ENCODE measurements around the gene CATSPERZ. TPM values are rescaled to one million over a fixed set of nuclear protein-coding genes. Genes with fewer than 3 reads are reported as not detected.

Gene CATSPERZ, protein sequence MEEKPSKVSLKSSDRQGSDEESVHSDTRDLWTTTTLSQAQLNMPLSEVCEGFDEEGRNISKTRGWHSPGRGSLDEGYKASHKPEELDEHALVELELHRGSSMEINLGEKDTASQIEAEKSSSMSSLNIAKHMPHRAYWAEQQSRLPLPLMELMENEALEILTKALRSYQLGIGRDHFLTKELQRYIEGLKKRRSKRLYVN
- 0.59 and 2.0 TPM in 2 replicates for total RNA-seq (2014; rRNA removed; shearing (Covaris generic))
- 0.36 TPM in 1 of 2 replicates, not detected in the other for polyA plus RNA-seq (2014; cell fraction: nucleus; rRNA removed)

DNA sequence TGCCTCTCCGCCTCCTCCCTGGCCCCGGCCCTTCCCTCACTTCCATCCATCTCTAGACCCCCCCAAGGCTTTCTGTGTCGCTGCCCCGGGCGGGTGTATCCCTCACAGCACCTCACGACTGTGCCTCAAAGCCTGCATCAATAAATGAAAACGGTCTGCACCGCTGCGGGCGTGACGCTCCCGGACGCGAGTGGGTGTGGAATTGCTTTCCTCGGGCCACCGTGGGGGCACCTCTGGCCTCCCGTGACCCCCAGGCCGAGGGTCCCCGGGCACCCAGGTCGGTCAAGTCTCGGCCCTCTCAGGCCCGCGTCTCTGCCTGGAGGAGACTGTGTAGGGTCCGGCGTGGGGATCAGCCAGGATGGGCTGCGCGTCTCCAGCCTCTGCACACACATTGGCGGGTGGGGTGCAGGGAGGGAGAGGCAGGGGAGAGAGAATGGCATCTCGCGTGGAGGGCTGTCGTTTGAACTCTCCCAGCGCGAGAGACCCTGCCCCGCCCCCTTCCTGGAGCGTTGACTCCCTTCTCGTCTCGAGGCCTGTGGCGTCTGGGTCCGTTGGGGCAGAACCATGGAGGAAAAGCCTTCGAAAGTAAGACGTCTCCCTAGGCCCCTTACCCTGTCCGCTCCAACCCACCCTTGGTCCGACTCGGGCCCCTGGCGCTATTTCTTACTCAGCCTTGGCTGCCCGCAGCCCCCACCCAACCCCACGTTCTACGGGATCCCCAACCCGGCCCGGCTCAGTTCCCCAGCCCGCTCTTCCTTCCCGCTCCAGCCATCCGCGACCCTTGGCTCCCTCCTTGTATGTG, at the start of gene CATSPERZ:
Gene CATSPERZ, plus strand, starts transcription at position 512 of the 802 bp plus-strand sequence. Its CDS starts 53 bp downstream, at position 565.
- DNase-seq (ENCODE audit: extremely low read depth, low read depth) = no peak

DNA sequence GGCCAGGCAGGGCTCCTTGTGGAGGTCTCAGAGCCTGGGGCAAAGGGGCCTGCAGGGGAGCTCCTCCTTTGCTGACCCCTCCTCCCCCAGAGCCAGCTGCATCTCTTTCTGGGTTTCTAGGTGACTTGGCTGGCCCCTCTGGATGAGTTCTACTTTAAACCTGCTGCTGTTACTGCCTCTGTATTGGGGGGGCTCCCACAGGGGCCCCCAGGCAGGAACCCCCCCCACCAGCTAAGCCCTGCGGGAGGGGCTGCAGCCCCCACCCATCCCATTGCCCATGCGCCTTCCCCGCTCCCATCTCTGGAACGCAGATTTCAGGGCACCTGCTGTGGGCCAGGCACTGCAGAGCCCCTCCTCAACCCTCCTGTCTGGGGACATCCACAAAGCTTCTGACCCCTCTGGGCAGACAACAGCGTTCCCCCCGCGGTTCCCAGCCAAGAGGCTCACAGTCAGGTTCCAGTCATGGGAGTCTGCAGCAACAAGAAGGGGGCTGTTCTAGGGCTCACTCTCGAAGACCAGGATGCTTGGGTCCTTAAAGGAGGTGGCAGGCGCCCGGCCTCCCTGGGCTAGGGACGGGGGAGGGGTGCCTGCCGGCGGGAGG, 49.6 kb upstream of the CATSPERZ start:
- DNase-seq (ENCODE audit: extremely low read depth, low read depth) = no peak

DNA sequence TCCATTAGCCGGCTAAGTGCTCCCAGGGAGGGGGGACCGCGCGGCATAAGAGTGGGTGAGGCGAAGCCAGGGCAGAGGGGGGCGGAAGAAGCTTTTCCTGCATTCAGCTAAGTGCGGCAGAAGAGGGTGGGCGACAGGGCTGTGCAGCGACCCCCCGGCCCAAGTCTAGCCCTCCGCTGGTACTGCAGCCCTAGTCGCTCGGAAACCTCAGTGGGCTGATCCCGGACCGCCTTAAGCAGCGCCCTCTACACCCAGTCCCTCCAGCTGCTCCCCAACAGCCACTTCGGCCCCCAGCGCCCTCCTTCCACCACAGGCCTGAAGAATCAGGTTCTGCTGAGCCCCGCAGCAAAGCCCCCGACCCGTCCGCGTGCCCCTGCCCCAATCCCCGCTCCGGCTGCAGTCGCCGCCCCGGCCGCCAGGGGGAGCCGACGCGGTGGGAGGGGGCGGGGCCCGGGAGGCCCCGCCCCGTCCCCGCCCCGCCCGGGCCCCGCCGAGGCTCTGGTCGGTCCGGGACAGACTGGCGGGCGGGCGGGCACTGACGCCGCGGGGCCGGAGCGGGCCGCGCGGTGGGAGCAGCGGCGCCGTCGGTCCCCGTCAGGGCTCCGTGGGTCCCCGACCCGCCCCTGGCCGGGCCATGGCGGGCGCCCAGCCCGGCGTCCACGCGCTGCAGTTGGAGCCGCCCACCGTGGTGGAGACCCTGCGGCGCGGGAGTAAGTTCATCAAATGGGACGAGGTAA, 49.0 kb upstream of the CATSPERZ start, which contains the start of gene PLCB3:
Gene PLCB3, plus strand, starts transcription at position 515 of the 737 bp plus-strand sequence. Its CDS starts 120 bp downstream, at position 635.
- DNase-seq (ENCODE audit: extremely low read depth, low read depth) = no peak

DNA sequence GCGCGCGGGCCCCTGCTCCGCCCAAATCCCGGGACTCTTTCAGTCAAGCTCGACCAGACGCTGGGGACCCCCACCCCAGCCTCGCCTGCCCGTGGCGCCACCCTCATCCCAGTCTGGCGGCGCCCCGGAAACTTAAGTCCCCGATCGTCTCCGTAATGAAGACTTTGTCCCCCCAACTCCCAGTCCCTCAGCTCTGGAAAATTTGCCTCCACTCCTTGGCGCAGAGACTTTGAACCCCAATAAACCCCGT, 48.5 kb upstream of the CATSPERZ start:
- DNase-seq (ENCODE audit: extremely low read depth, low read depth) = no peak

DNA sequence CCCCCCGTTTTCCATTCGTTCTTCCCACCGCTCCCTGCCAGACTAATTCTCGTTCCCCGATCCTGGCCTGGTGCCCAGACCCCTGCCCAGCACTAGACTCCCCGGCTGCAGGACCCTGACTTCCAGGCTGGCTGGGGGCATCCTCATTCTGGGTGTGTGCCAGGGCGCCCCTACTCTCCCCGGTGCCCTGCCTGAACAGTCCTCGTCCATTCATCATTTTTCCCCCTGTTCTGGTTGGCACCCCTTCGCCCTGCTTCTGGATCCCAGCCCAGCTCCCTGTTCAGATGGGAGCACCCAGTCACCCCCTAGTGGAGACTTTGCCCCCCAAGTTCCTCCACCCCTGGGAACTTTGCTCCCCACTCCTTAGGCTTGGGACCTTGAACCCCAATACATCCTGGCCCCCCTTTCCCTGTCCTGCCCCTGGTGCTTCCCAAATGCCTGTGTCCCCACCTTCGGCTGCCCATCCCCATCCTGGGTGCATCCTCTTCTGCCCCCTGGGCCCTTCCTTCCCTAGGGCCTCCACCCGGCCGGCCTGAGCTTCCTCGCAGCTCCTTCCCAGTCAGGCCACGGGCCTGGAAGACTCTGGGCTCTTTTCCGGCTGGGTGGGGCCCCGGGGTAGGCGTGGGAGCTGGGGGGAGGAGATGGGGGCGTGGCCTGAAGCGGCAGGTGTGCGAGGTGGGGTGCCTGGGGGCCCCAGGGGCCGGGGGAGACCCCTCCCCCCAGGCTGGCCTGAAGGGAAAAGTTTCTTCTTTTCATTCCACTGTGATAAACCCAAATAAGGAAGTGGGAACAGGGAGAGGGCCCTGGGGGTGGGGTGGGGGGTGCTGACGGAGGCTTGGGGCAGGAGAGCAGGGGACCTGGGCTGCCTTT, 47.9 kb upstream of the CATSPERZ start:
- no peak for DNase-seq (ENCODE audit: extremely low read depth, low read depth)

DNA sequence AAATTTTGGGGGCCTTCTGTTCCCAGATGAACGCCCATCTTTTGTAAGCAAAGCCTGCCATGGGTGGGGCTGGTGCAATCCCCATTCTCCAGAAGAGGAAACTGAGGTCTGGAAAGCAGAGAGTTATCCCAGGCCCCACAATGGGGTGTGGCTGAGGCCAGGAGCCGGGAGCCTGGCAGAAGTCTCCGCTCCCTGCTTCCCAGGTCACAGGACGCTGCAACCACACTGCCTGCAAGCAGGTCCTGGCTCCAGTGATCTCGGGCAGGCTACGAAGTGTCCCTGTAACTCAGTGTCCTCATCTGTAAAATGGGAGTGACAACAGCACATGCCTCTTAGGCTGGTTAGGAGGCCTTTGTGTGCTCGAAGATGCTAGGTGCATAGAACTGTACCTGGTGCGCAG, 47.1 kb upstream of the CATSPERZ start:
- DNase-seq (ENCODE audit: extremely low read depth, low read depth) = no peak

DNA sequence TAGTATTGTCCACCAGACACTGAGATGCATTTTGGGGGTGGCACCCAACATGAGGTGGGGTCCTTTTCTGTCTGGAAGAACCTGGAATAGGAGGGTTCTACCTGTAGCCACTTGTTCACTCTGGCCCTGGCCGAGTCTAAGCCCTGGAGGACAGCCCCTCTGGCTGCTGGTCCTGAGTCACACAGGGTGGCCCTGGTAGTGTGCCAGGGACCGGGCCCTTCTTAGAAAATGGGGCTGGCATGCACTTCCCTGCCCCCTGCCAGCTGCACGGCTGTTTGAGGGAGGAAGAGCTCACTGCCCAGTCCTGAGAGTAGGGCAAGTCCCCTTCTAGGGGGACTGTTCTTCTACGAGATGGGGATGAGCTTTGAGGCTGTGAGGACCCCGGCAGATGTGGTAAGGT, 46.7 kb upstream of the CATSPERZ start:
- DNase-seq (ENCODE audit: extremely low read depth, low read depth) = no peak

DNA sequence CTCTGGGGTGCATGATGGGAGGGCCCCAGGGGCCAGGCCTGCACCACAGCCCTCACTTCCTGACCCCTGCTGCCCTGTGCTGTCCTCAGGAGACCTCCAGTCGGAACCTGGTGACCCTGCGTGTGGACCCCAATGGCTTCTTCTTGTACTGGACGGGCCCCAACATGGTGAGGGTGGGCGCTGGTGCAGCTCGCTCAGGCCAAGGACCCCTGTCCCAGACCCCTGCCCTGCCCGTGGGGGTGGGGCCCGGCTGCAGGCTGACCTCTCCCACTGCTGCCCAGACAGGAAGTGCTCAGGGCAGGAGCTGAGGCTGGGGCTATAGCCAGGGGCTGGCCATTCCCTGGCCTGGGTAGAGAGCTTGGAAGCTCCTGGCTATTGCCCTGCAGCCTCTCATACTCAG, 45.8 kb upstream of the CATSPERZ start:
- DNase-seq (ENCODE audit: extremely low read depth, low read depth) = no peak

DNA sequence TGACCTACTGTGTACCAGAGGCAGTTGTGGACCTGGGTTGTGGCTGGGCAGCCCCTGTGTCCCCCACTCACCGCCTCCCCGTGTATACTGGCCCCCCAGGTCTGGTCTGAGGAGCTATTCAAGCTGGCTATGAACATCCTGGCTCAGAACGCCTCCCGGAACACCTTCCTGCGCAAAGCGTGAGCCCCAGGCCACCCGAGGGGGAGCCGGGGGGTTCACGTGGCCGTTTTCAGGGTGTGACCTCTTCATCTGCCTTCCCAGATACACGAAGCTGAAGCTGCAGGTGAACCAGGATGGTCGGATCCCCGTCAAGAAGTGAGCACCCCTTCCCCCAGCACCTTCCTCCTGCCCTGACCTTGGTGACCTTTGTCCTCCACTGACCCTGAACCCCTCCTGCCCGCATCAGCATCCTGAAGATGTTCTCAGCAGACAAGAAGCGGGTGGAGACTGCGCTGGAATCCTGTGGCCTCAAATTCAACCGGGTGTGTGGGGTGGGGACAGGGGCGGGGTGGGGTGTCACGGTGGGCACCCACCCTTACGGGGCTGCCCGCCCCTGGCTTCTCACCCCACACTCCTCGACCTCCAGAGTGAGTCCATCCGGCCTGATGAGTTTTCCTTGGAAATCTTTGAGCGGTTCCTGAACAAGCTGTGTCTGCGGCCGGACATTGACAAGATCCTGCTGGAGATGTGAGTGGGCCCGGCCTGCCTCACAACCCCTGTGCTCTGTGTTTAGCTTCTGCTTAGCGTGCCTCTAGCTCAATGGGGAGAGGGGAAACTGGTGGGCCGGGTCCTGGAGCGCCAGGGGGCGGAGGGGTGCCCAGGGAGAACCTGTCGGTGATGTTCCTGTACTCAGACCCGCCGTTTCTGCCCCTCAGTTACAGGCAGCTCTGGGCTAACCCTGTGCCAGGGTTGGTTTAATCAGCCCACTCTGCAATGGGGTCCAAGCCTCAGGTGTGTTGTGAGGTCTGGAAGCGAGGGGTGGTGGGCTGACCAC, 44.7 kb upstream of the CATSPERZ start:
- no peak for DNase-seq (ENCODE audit: extremely low read depth, low read depth)

DNA sequence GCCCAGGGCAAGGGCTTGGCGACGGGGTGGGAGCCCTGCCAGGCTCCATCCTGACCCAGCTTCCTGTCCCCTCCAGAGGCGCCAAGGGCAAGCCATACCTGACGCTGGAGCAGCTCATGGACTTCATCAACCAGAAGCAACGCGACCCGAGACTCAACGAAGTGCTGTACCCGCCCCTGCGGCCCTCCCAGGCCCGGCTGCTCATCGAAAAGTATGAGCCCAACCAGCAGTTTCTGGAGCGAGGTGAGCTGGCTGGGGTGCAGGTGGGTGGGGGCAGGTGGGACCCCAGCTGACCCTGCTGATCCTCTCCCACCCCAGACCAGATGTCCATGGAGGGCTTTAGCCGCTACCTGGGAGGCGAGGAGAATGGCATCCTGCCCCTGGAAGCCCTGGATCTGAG, 43.9 kb upstream of the CATSPERZ start:
- no peak for DNase-seq (ENCODE audit: extremely low read depth, low read depth)

DNA sequence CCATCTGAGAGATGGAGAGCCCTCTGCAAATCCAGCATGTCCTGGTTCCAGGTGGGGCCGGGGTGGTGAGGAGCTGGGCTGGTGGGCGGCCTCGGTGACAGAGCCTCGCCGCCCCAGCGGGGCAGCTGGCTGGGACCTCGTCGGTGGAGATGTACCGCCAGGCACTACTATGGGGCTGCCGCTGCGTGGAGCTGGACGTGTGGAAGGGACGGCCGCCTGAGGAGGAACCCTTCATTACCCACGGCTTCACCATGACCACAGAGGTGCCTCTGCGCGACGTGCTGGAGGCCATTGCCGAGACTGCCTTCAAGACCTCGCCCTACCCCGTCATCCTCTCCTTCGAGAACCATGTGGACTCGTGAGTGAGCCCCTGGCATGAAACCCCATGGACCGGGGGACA, 41.8 kb upstream of the CATSPERZ start:
- no peak for DNase-seq (ENCODE audit: extremely low read depth, low read depth)

DNA sequence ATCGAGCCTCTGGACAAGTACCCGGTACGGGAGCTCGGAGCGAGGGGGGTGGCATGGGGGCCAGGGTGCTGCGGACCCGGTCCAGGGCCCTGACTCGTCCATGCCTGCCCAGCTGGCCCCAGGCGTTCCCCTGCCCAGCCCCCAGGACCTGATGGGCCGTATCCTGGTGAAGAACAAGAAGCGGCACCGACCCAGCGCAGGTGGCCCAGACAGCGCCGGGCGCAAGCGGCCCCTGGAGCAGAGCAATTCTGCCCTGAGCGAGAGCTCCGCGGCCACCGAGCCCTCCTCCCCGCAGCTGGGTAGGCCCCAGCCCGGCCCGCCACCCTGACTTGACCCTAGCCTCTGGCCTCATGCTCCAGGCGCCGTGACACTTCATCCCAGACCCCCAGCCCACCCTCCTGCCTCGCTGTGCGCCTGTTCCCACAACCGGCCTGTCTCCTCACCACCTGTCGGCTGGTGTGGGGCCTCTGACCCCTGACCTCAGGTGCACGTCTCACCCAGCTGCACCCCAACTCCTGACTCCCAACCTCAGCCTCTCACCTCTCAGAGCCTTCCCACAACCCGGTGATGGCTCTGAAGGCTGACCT, 41.1 kb upstream of the CATSPERZ start:
- DNase-seq (ENCODE audit: extremely low read depth, low read depth) = no peak

DNA sequence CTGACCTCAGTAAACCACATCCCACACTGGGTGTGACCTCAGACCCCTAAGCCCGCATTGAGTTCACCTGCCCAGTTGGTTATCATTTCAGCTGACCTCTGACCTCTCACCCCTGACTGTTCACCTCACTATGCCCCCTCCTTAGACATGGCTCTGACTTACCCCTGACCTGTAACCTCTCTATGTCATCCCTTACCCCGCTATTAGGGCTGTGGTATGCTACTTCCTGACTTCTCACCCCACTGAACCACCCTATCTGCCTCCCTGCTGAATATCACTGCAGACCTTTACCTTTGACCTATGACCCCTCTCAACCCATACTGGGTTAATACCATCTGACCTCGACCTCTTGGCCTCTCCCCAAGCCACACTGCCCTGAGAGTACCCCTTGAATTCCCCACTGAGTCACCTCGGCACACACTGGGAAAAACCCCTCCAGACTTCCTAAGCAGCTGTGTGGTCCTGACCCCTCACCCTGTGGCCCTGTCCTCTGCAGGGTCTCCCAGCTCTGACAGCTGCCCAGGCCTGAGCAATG, 40.6 kb upstream of the CATSPERZ start:
- no peak for DNase-seq (ENCODE audit: extremely low read depth, low read depth)

DNA sequence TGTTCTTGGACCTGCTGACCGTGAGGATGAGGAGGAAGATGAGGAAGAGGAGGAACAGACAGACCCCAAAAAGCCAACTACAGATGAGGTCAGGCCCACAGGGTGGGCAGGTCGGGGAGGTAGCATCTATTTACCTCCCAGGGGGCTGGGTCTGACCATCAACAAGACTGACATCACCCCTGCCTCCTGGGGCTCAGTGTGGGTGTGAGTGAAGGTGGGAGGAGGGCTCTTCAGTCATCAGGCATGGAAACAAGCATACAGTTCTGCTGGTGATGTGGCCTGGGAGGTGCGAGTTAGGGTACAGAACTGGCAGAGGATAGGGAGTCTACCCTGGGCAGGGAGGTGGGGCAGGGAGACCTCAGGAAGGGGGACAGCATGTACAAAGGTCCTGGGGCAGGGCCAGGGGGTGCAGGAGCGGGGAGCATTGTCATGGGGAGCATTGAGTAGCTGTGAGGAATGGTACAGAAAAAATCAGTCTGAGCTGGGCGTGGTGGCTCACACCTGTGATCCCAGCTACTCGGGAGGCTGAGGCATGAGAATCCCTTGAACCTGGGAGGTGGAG, 39.9 kb upstream of the CATSPERZ start:
- DNase-seq (ENCODE audit: extremely low read depth, low read depth) = no peak

DNA sequence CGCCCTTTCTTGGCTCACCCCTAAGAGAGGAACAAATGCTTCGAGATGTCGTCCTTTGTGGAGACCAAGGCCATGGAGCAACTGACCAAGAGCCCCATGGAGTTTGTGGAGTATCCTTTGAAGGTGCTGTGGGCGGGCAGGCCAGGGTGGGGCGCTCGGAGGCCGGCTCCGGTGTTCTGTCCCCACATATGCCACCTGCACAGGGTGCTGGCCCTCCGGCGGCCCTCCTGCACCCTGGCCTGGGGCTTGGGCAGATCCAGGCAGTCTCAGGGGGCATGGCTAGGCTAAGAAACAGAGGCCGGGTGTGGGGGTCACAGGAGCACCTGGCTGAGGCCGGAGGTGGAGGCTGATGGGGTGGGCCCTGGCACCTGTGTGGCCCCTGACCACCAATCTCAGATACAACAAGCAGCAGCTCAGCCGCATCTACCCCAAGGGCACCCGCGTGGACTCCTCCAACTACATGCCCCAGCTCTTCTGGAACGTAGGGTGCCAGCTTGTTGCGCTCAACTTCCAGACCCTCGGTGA, 38.5 kb upstream of the CATSPERZ start:
- DNase-seq (ENCODE audit: extremely low read depth, low read depth) = no peak

DNA sequence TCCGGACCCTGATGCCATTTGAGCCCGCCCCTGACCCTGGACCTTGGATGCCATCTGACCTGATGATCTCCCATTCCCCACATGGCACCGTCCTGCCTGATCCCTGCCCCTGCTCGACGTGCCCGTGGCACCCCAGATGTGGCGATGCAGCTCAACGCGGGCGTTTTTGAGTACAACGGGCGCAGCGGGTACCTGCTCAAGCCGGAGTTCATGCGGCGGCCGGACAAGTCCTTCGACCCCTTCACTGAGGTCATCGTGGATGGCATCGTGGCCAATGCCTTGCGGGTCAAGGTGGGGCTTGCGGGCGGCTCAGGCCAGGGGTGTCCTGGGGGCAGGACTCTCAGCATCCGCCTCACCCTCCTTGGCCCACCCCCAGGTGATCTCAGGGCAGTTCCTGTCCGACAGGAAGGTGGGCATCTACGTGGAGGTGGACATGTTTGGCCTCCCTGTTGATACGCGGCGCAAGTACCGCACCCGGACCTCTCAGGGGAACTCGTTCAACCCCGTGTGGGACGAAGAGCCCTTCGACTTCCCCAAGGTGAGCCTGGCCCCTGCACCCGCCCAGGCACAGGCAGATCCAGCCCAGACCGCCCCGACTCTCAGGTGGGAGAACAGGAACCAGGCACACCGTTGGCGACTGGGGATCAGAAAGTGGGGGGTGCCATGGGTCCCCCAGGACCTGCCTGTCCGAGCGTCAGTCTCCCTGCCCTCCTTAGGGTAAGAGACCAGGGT, 37.7 kb upstream of the CATSPERZ start:
- no peak for DNase-seq (ENCODE audit: extremely low read depth, low read depth)

All from NCI-H460 (cell line).